Endothelial cell of umbilical vein (primary cell): ENCODE data around the gene SH3BP5.

Experiments used
- JUN ChIP-seq: IDR thresholded peaks from 2 replicates; pipeline ENCODE4 v1.6.1; 2011; ENCODE audit warnings: borderline replicate concordance, low read depth; ENCODE audit not compliant: insufficient read length, insufficient read depth
- TF ChIP-seq, protein P1 (sequence below), 2 donors: IDR thresholded peaks; 1 replicate in 1 of 2; 2 replicates in 1 of 2; pipeline ENCODE4 v1.5.1; 2011; ENCODE audit warnings: low read length in 2 of 2, mild to moderate bottlenecking in 2 of 2, moderate library complexity in 2 of 2, control low read depth in 1 of 2, inconsistent platforms in 1 of 2, low read depth in 1 of 2; ENCODE audit not compliant: insufficient read depth in 1 of 2; ENCODE audit errors: extremely low read depth in 1 of 2

GRCh38 chr3:15342945-15343344 lies 10.6 kb upstream of the SH3BP5 start:
- TF ChIP-seq, protein P1, sequence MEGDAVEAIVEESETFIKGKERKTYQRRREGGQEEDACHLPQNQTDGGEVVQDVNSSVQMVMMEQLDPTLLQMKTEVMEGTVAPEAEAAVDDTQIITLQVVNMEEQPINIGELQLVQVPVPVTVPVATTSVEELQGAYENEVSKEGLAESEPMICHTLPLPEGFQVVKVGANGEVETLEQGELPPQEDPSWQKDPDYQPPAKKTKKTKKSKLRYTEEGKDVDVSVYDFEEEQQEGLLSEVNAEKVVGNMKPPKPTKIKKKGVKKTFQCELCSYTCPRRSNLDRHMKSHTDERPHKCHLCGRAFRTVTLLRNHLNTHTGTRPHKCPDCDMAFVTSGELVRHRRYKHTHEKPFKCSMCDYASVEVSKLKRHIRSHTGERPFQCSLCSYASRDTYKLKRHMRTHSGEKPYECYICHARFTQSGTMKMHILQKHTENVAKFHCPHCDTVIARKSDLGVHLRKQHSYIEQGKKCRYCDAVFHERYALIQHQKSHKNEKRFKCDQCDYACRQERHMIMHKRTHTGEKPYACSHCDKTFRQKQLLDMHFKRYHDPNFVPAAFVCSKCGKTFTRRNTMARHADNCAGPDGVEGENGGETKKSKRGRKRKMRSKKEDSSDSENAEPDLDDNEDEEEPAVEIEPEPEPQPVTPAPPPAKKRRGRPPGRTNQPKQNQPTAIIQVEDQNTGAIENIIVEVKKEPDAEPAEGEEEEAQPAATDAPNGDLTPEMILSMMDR (IDR thresholded peaks at IDR 0.05; ENCODE audit: extremely low read depth in 1 of 2, insufficient read depth in 1 of 2, low read depth in 1 of 2, low read length in 2 of 2) = no peak
- no peak for TF ChIP-seq JUN
